Transverse colon (tissue), 4 donors: ENCODE measurements around the gene KCTD6. TPM values are rescaled to one million over a fixed set of nuclear protein-coding genes. Genes with fewer than 3 reads are reported as not detected.

Source experiments
- DNase-seq: peaks from one replicate; pipeline ENCODE4 v3.0.0-alpha.2; 2019
- H3K27ac ChIP-seq, 4 donors: fragments of 200-600 bp; sonication (generic); 2 replicates each; pipeline ENCODE4 v1.5.1; 2016 to 2018; ENCODE audit warnings: inconsistent platforms in 4 of 4
- H3K27me3 ChIP-seq: fragments of 200-600 bp; sonication (generic); 2 replicates; pipeline ENCODE4 v1.5.1; 2017; ENCODE audit warnings: inconsistent platforms
- H3K36me3 ChIP-seq, 4 donors: fragments of 200-600 bp; sonication (generic); 2 replicates each; pipeline ENCODE4 v1.5.1; 2017 to 2019; ENCODE audit warnings: inconsistent platforms in 4 of 4
- H3K4me1 ChIP-seq, 4 donors: fragments of 200-600 bp; sonication (generic); 2 replicates each; pipeline ENCODE4 v1.5.1; 2017 to 2020; ENCODE audit warnings: inconsistent platforms in 4 of 4
- H3K4me3 ChIP-seq, 4 donors: fragments of 200-600 bp; sonication (generic); 1 replicate in 1 of 4; 2 replicates in 3 of 4; pipeline versions ENCODE4 v1.5.1 to v1.6.1; 2017 to 2019; ENCODE audit warnings: inconsistent platforms in 4 of 4
- H3K9me3 ChIP-seq, 2 donors: fragments of 200-600 bp; sonication (generic); 2 replicates each; pipeline ENCODE4 v1.5.1; 2017 to 2019; ENCODE audit warnings: inconsistent platforms in 2 of 2
- CTCF ChIP-seq, 5 experiments: fragments of 200-600 bp in 3 of 5; fragments of 450-650 bp in 2 of 5; sonication (generic) in 3 of 5; IDR thresholded peaks; 1 replicate in 2 of 5; 2 replicates in 3 of 5; pipeline ENCODE4 v1.5.1; 2016 to 2017; ENCODE audit warnings: antibody characterized with exemption in 5 of 5, inconsistent platforms in 3 of 5, mild to moderate bottlenecking in 2 of 5, moderate library complexity in 1 of 5
- EP300 ChIP-seq: sonication (generic); formaldehyde crosslinking; IDR thresholded peaks from one replicate; pipeline ENCODE4 v1.6.1; 2017; ENCODE audit warnings: antibody characterized with exemption, low read depth
- POLR2A ChIP-seq: fragments of 450-650 bp; IDR thresholded peaks from one replicate; pipeline ENCODE4 v1.6.1; 2016; ENCODE audit warnings: antibody characterized with exemption, mild to moderate bottlenecking, moderate library complexity
- POLR2AphosphoS5 ChIP-seq, 3 donors: sonication (generic); formaldehyde crosslinking; IDR thresholded peaks; one replicate each; pipeline ENCODE4 v1.6.1; 2016; ENCODE audit warnings: antibody characterized with exemption in 3 of 3
- WGBS, 2 donors: methylation state at CpG; one replicate each; pipeline ENCODE4 v1.1.5; 2018; ENCODE audit warnings: low coverage in 1 of 2; 5-methylcytosine and 5-hydroxymethylcytosine counted together
- in situ Hi-C, 4 donors: fragments of 200-750 bp; cut with MboI; loops; one replicate each; pipeline versions ENCODE4 v1.15.0 to v1.15.1; 2017; ENCODE audit warnings: low sequenced_read_pairs in 3 of 4, low pct_ligation_motif_present in 1 of 4, low pct_unique_long_range_greater_than_20kb in 1 of 4
- intact Hi-C: fragments of 100-400 bp; cut with DNase I; formaldehyde crosslinking; loops from one replicate; pipeline ENCODE4 v1.15.1; 2023; ENCODE audit warnings: low total_unique reads
- total RNA-seq, 4 donors: library from RNA; depleted of rRNA; stranded (reverse); fragments of >200 nt; gene quantifications; one replicate each; pipeline ENCODE4 v1.1.0, GENCODE V29; 2016

The KCTD6 gene
- total RNA-seq, 4 donors from 2014 or later = 3.0 to 15.7 (median 11.2) TPM

GRCh38 chr3:58487140-58487886 is 4.6 kb upstream of the KCTD6 start:
- Histone ChIP-seq H3K4me3 (no peak overlapping the region), H3K27me3 (no peaks in the 10 kb centered on the region), H3K4me1 (peaks cover 3 to 11% (median 6%) of the 10 kb centered on the region in 4 donors), H3K27ac (no peak overlapping the region), H3K9me3 (no peaks in the 10 kb centered on the region), H3K36me3 (no peaks in the 10 kb centered on the region)
- intact Hi-C loops (no loop called here), in situ Hi-C loops (no loop called here)
- no peak for DNase-seq
- TF ChIP-seq CTCF (IDR thresholded peaks at IDR 0.05) = no peak
- no peak for TF ChIP-seq EP300
- TF ChIP-seq POLR2AphosphoS5 (IDR thresholded peaks at IDR 0.05) = no peak
- no peak for TF ChIP-seq POLR2A
- 63 to 71% methylated on average over 10 to 18 of the region's 18 CpGs for WGBS, 2 donors

GRCh38 chr3:58488967-58489366 is 2.9 kb upstream of the KCTD6 start:
- intact Hi-C loops = no loop called here
- no peaks in the 10 kb centered on the region for H3K27me3 ChIP-seq
- no peaks in the 10 kb centered on the region for H3K36me3 ChIP-seq
- H3K4me3 ChIP-seq = no peak overlapping the region
- DNase-seq = no peak
- no peaks in the 10 kb centered on the region for H3K9me3 ChIP-seq
- WGBS, 2 donors = 17% methylated on average over 2 of the region's 2 CpGs; no CpG with 5 or more reads in 1 of the 2 donors
- in situ Hi-C loops = no loop called here
- H3K27ac ChIP-seq = no peak overlapping the region
- H3K4me1 ChIP-seq = peaks cover 11 to 26% (median 20%) of the 10 kb centered on the region in 4 donors
- TF ChIP-seq POLR2A = no peak
- TF ChIP-seq EP300 = no peak
- no peak for TF ChIP-seq POLR2AphosphoS5 (IDR thresholded peaks at IDR 0.05)
- TF ChIP-seq CTCF (IDR thresholded peaks at IDR 0.05) = no peak

GRCh38 chr3:58490860-58491501 is 915 bp upstream of the KCTD6 start:
- intact Hi-C loops = loop anchor here (1.0 kb wide), 1 partner anchor 92 kb away; no protein-coding TSS in a partner anchor
- Histone ChIP-seq H3K9me3 (no peaks in the 10 kb centered on the region), H3K27ac (peak overlapping the region; percentile 65 to 85 (median 78)), H3K36me3 (no peaks in the 10 kb centered on the region), H3K4me1 (peaks cover 16 to 37% (median 26%) of the 10 kb centered on the region in 4 donors), H3K4me3 (peak overlapping the region in 3 of 4 donors; percentile 26 to 95 (median 53)), H3K27me3 (no peaks in the 10 kb centered on the region)
- 77 to 80% methylated on average over 1 to 18 of the region's 19 CpGs for WGBS, 2 donors
- DNase-seq = no peak
- TF ChIP-seq POLR2A = no peak
- TF ChIP-seq POLR2AphosphoS5 (IDR thresholded peaks at IDR 0.05) = no peak
- TF ChIP-seq EP300 = no peak
- TF ChIP-seq CTCF (IDR thresholded peaks at IDR 0.05) = no peak
- in situ Hi-C loops = loop anchor here in 1 of 4 donors (10.0 kb wide), 1 partner anchor 156 kb away; the partner anchor contains the start of gene PXK

GRCh38 chr3:58492494-58492905 is 604 bp downstream of the KCTD6 start:
- WGBS, 2 donors = 2 to 4% methylated on average over 4 to 15 of the region's 15 CpGs

More at GRCh38 chr3:58492494-58492905, 604 bp downstream of the KCTD6 start:
- DNase-seq = no peak
- TF ChIP-seq CTCF (IDR thresholded peaks at IDR 0.05) (no peak), POLR2A (no peak)
- H3K27ac ChIP-seq = peak overlapping the region; percentile 86 to 90 (median 87)
- H3K9me3 ChIP-seq = no peaks in the 10 kb centered on the region
- intact Hi-C loops (loop anchor here (2.0 kb wide), 1 partner anchor 160 kb away; the partner anchor contains the start of gene PXK), in situ Hi-C loops (loop anchor here in 1 of 4 donors (10.0 kb wide), 1 partner anchor 158 kb away; the partner anchor contains the start of gene PXK)
- no peaks in the 10 kb centered on the region for H3K27me3 ChIP-seq
- H3K36me3 ChIP-seq = no peaks in the 10 kb centered on the region
- H3K4me3 ChIP-seq = peak overlapping the region; percentile 76 to 99 (median 89)
- H3K4me1 ChIP-seq = peaks cover 16 to 49% (median 27%) of the 10 kb centered on the region in 4 donors
